ENCODE data around the gene VTI1A.
"Not testable (repeated sequence)": the region's sequence is repeated elsewhere in the genome, so short reads cannot be mapped to it uniquely, and the experiment has no call there.

The VTI1A gene

DNA sequence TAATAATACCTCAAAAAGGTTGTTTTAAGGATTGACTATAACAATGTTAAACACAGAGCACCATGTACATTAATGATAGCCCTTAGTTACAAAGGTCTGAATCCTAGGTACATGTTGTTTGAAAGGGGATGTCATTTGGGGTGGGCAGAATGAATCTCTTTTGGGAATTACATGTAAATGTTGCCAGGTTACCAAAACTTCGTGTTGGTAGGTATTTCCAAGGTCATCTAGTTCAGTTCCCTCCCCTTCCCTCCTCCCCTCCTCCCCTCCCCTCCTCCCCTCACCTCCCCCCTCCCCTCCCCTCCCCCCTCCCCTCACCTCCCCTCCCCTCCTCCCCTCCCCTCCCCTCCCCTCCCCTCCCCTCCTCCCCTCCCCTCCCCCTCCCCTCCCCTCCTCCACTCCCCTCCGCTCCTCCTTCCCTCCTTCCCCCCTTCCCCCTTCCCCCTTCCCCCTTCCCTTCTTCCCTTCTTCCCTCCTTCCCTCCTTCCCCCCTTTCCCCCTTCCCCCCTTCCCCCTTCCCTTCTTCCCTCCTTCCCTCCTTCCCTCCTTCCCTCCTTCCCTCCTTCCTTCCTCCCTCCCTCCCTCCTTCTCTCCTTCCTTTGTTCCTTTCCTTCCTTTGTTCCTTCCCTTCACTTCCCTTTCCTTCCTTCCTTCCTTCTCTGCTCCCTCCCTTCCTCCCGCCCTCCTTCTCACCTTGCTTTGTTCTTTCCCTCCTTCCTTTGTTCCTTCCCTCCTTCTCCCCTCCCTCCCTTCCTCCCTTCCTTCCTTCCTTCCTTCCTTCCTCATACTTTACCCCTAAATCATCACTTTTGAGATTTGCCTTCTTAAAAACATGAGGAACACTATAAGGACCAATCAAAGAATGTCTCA, 8.1 kb downstream of the VTI1A start:
- no peak for DNase-seq

DNA sequence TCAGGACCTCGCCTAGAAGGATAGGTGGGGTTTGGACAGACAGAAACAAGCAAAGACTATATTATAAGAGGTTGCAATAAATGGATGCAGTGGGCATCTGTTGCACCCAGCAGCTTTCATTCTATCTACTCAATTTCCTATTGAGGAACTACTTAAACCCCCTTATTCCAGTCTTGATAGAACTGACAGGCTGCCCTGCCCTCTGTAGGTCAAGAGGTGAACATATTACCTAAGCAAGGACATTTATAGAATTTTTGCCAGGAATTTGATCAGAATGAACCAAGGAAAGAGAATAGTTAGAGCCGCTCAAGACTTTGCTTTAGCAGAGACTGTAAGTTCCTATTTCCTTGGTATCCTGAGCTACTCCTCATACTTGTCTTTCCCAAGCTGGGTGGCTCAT, 9.5 kb downstream of the VTI1A start:
- DNase-seq, result no peak

DNA sequence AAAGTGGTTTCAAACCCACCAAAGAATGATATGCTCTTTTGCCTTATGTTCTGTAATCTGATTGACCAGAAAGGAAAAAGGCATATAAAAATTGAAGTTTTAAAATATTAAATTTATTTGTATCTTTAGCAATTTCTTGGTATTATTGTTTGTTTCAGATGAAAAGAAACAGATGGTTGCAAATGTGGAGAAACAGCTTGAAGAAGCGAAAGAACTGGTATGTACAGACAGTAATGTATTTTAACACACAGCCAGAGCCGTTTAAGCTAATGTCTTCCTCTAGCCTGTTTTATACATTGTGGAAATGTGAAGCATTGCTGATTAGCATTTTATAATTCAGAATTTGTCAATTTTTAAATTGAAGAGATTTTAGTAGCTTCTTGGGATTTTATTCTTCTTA, 13.4 kb downstream of the VTI1A start:
- DNase-seq, result no peak

DNA sequence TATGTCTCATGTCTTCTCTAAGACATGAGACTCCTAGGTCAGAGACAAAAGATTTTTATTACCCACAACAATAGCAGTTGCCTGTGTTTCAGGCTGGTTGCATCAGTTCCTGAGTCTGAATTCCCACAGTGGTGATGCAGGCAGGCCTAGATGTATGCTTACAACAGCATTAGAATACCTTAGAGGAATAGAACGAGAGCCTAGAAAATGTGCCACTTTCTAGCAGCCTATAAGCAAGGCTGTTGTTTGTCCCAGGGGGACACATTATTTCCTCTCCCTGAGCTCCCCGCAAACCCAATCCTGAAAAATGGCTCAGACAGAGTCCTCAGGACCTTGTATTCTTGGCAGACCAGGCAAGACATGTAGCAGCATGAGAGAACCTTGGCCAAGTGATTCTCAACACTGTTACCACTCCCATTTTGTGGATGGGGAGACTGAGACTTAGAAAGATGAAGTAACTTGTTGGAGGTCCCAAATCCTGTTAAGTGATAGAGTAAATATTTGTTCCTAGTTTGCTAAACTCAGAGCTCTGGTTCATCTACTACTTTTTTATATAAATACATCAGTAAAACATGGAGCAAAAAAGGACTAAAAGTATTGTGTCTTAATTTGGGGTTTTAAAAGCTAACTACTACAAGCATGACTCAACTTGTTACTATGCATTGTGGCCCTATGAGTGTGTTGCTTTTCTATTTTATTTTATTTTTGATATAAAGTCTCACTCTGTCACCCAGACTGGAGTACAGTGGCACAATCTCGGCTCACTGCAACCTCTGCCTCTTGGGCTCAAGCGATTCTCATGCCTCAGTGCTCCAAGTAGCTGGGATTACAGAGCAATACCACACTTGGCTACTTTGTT, 14.2 kb downstream of the VTI1A start:
- DNase-seq, result no peak

DNA sequence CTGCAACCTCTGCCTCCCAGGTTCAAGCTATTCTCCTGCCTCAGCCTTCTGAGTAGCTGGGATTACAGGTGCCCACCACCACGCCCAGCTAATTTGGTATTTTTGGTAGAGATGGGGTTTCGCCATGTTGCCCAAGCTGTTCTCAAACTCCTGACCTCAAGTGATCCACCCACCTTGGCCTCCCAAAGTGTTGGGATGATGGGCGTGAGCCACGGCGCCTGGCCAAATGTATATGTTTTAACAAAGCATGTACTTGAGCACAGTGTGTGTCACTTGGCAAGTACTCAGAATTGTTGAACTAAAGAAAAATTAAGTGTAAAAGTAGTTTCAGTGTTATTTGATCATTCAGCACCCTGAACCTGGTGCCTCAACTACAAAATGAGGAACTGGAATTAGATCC, 17.1 kb downstream of the VTI1A start:
- DNase-seq, result not testable (repeated sequence)

DNA sequence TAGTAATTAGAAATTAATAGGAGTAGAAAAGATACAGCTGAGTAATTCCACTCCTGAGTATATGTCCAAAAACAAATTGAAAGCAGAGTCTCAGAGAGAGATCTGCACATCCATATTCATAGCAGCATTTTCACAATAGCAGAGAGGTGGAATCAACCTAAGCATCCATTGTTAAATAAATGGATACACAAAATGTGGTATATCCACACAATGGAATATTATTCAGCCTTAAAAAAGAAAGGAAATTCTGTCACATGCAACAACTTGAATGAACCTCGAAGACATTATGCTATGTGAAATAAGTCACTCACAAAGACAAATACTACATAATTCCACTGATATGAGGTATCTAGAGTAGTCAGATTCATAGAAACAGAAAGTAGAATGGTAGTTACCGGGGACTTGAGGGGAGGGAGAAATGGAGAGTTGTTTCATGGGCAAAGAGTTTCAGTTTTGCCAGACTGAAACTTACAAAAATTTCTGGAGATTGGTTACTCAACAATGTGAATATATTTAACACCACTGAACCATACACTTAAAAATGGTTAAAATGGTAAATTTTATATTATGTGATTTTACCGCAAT, 18.4 kb downstream of the VTI1A start:
- no peak for DNase-seq

DNA sequence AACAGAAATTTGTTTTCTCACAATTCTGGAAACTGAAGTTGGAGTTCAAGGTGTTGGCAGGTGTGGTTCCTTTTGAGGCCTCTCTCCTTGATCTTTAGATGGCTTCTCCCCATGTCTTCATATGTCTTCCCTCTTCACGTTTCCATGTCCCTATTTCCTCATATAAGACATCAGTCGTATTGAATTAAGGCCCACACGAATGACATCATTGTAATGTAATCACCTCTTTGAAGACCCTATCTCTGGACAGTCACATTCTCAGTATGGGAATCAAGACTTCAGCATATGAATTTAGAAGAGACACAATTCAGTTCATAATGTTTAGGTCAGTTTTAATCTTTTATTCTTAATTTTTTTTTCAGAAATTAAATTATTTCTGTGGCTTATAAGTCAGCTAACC, 19.8 kb downstream of the VTI1A start:
- DNase-seq, result no peak

DNA sequence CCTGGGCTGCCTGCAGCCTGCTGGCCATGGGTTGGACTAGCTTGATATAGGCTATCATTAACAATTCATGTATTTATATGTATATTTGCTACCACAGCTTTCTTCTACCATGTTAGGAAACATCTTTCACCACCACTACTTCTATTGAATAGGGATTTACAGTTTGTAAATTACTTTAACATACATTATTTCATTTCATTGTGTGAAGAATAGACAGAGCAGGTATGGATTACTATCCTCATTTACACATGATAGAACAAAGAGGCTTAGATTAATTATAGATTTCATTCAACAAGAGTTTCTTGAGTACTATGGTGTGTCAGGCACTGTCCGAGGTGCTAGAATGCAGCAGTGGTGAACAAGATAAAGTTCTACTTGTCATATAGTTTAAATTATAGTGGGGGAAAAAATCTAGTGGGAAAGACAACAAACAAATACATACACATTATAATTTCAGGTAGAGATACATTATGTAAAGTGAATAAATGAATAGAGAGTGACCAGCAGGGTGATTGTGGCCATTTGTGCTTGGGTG, 20.6 kb downstream of the VTI1A start:
- no peak for DNase-seq

DNA sequence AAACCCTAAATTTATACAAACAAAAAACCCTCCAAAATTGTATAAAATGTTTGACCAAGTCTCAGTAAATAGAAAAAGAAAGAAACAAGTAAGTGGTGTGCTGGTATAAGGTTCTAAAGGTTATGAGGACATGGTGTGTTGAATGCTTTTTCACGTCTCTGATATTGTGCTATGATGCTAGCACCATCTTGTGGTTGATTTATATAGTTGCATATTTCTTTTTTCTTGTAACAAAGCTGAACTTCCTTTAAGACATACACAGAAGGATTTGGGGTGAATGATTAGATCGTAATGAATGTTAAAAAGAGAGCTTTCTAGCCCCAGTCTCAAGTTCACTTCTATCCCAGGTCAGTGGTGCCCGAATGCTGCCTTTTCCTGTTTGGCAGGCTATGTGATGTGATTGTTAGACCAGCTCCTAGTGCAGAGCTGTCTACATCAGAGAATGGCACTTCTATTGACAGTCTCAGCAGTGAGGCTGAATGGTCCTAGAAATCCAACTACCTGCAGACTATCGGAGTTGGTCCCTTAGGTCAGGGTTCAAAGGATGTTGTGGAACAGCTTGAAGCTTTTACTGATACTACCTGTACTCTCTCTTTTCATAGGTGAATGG, 25.0 kb downstream of the VTI1A start:
- peak in 2 of 5 experiments; percentile 10 to 68 for DNase-seq

DNA sequence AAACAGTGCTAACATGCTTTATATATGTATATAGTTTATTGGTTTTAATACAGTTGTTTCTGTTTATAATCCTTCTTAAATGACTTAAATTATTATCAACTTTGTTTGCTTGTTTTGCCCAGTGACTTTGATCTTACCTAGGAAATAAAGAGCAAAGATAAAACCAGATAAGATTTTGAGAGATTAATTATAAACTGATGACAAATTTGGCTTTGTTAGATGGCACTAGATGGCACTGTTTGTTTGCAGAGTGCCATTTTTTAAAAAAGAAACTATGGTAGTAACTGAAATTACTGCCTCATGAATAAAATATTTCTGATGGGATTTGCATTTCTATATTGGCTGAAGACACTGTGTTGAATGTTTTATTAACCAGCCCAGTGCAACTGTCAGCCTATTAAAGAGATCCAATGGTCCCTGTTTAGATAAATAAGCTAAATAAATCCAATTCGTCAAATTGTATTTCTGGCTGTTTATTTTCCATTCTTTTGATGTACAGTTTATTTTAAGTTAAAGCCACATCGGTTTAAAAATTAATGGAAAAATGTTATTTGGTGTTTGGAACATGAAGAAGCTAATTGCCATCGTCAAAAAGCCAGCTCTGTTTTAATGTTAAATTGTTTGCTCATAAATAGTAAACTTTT, 28.7 kb downstream of the VTI1A start:
- DNase-seq, result peak in 1 of 5 experiments; percentile 41

DNA sequence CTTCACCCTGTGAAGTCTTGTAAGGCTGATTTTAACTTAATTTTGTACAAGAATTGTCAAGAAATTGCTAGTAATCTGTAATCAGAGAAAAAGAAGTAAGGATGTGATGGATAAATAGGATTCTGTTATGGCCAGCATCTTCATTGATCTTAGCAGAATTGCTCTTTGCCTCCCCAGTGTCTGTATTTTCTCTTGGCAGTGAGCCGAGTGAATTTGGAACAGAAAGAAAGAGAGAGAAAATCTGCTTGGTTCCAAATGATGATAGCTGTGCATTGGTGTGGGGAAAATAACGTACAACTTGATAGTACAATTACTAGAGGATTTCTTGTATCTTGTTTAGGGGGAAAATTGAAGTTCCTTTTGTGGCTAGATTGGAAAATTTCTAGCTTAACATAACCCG, 34.6 kb downstream of the VTI1A start:
- DNase-seq, result no peak

DNA sequence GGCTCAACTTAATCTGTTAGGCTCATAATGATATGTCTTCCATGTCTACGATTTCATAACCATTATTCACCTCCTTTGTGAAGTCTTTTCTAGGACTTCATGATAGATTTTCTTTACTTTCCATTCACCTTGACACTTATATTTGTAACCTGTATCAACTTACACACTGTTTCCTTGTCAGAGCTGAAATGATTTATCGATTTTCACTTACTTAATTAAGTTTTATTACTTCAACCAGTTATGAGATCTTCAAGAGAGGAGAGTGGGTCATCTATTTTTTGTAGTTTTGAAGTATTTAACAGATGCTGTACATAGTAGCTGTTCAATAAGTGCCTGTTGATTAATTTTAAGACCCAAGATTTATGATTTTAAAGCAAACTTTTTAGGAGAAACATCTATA, 37.4 kb downstream of the VTI1A start:
- DNase-seq, result no peak

DNA sequence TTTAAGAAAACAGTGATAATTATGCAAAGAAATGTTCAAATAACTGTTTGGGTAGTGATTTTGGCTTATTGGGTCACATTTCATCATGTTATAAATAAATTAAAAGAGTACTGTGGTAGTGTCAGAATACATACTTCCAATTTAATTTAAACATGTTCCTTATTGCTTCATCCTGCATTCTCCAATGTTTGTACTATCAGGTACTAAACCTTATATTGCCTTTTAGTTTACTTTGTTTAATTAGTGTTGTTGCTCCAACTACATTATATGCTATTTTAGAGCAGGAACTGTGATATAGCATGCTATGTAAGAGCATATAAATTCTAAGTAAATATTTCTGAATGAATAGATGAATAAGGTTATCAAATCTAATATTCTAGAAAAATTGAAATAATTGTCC, 40.9 kb downstream of the VTI1A start:
- DNase-seq, result no peak

DNA sequence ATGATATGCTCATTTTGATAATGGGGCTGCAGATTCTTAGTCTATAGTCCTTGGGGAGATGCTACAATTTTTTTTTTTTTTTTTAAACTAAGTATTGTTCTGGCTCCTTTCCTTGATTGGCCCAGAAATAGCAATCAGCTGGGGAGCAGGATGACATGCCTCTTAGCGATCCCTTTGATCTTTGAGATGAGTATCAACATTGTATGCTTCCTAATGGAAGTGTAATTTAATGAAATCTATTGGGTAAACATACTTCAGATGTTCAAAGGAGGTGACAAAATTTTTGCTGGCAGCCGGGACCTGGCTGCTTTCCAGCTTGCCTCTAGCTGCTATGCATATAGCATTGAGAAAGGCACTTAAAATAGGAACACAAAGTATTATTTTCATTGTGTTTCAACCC, 43.5 kb downstream of the VTI1A start:
- no peak for DNase-seq

DNA sequence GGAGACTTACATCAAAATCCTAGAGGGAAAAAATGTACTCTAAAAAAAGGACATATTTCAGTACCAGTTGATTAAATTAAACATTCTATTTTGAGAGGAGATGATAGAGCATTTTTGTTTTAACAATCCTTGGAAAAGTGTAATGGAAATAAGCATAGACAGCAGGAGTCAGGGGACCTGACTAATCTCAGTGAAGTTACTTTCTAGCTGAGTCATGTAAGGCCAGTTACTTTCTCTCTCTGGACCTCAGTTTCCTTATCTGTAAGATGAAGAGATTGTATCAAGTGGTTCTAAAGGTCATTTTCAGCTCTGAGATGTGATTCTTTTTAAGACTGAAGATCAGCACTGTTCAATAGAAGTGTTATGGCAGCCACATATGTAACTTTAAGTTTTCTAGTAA, 44.1 kb downstream of the VTI1A start:
- peak in 1 of 5 experiments; percentile 3 for DNase-seq

DNA sequence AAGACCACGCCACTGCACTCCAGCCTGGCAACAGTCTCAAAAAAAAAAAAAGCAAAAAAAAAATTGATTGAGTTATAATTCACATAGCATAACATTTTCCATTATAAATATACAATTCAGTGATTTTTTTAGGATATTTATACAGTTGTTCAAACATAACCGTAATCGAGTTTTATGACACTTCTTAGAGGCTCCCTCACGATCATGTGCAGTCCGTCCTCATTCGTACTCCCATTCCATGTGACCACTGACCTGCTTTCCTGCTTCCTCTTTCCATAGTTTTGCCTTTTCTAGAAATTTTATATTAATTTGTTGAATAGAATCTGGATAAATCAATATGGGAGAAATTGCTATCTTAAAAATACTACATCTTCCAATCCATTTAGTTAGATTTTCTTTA, 45.7 kb downstream of the VTI1A start:
- no peak for DNase-seq

DNA sequence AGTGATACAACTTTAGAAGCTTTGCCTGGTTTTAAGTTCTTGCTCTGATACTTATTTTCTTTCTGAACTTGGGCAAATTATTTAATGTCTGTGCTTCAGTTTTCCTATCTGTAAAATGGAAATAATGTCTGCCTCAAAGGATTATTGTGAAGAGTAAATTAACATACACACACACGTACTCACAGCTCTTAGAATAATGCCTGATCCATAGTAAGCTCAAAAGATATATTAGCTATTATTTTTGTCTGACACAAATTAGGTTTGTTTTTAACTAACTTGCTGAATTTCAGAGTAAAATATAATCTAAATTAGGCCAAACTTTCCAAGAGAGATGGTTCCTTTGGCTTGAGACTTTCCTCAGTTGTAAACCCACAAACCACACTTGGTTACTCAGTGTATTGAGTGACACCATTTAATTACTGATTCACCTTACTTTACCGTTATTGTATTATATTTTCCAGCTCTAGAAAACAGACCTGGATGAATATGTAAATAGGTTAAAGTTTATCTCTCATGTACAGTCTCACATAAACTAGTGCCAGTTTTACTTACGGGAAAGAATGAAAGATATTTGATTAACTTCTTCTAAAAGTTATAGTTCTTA, 50.4 kb downstream of the VTI1A start:
- no peak for DNase-seq

DNA sequence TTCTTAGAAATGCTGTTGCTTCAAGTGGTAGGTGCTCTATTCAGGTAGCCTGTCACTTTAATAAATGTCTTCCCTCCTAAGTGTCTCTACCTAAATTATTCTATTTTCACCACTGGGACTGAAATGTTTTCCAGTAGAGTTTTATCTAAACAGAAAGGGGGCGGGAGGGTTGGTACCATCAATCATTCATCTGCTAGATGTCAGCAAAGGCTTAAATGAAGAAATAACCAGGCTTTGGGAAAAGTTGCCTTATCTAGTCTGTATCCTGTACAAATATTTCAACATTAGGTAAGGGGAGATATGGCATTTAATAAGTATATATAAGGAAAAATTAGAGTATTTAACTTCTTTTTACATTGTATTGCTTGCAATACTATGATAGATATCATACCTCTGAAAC, 51.8 kb downstream of the VTI1A start:
- no peak for DNase-seq

DNA sequence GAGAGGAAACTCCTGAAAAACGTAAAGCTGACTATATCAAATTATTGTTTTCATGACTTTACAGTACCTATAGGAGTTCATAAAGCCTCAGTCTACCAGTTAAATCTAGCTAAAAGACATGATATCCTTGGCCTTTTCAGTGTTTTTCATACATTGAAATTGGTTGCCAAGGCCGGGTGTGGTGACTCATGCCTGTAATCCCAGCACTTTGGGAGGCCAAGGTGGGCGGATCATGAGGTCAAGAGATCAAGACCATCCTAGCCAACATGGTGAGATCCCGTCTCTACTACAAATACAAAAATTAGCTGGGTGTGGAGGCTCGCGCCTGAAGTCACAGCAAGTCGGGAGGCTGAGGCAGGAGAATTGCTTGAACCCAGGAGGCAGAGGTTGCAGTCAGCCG, 53.0 kb downstream of the VTI1A start:
- not testable (repeated sequence) for DNase-seq

DNA sequence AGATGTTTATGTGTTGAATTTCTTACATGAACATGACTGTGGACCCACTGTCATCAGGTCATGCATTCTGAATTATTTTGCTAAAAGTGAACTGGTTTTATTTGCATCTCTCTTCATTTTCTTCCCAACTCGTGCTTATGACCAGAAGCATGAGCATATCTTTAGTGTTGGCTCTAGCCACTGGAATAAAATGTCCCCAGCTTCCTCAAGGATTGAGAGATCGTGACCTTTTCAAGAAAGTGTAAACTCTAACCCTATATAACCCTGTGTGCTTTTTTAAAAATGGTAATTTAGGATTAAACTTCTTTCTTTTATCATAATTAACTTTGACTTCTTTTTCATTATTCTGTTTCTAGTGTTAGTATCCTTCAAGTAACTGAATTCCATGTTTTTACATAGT, 55.5 kb downstream of the VTI1A start:
- DNase-seq, result no peak

DNA sequence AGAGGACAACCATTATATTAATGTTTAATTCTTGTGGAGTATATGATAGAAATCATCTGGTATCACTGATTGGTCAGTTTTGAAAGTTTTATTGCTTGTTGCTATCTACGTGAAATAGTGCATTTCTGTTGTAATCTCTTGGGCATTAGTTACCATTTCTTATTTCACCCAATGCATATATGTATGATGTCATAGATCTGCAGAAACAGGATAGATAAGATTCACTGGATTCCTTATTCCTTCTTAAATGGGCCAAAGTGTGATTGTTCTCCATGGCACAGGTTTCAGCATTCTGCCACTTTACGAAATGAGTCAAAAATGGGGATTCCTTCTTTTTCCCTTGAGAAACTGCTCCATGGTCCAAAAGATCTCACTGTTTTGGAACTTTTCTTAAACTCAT, 56.6 kb downstream of the VTI1A start:
- DNase-seq, result no peak

DNA sequence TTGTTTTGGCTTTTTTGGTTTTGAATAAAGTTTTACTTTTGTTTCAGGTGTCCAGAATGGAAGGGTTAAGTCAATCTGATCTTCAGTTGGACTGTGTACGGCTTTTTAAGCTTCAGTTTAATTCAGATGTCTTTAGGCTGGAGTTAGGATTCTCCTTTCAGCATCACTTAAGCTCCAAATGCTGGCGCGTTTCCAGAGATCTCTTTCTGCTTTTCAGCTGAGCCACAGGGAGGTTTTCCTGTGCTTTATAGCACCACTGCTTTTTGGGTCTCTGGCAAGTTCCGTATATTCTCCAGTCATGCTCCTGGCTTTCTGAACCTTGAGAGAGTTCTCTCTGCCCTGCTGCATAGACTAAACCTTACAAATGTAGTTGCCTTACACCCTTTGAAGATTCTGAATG, 60.0 kb downstream of the VTI1A start:
- no peak for DNase-seq
